ENCODE results near the gene CUL7.

Gene CUL7

GRCh38 chr6:43055966-43056365, 2.3 kb upstream of the CUL7 start:
- TF ChIP-seq, protein P1, sequence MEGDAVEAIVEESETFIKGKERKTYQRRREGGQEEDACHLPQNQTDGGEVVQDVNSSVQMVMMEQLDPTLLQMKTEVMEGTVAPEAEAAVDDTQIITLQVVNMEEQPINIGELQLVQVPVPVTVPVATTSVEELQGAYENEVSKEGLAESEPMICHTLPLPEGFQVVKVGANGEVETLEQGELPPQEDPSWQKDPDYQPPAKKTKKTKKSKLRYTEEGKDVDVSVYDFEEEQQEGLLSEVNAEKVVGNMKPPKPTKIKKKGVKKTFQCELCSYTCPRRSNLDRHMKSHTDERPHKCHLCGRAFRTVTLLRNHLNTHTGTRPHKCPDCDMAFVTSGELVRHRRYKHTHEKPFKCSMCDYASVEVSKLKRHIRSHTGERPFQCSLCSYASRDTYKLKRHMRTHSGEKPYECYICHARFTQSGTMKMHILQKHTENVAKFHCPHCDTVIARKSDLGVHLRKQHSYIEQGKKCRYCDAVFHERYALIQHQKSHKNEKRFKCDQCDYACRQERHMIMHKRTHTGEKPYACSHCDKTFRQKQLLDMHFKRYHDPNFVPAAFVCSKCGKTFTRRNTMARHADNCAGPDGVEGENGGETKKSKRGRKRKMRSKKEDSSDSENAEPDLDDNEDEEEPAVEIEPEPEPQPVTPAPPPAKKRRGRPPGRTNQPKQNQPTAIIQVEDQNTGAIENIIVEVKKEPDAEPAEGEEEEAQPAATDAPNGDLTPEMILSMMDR (IDR thresholded peaks at IDR 0.05): no peak
- Histone ChIP-seq H3K27ac (no peak overlapping the region), H3K4me3 (no peak overlapping the region)
- no peak for DNase-seq (ENCODE audit: low spot score)

DNA sequence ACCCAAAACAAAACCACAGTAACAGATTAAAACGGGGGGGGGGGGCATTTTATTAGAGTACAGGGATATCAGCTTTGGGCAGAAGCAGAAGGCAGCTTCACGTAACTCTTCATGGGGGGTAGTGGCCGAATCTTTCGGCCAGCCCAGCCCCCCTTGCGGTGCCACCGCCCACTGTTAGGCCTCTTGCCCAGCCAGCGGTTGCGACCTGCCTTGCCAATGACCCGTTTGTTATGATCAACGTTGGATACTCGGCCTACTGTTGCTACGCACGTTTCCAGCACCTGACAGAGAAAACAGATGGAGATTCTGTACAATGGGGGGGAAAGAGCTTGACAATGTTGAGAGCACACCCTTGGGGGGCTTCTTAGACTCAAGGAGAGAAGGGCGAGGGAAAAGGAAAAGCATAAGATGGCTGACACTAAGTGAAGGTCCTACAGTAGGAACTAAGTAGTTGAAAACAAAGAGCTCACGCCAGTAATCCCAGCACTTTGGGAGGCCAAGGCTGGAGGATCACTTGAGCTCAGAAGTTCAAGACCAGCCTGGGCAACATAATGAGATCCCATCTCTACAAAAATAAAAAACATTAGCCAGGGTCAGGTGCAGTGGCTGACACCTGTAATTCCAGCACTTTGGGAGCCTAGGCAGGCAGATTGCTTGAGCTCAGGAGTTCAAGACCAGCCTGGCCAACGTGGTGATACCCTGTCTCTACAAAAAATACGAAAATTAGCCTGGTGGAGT, 724 bp upstream of the CUL7 start:
- H3K27ac ChIP-seq: peak overlapping the region; percentile 94
- TF ChIP-seq, protein P1 (IDR thresholded peaks at IDR 0.05): no peak
- H3K4me3 ChIP-seq: peak overlapping the region; percentile 80
- DNase-seq (ENCODE audit: low spot score): no peak

DNA sequence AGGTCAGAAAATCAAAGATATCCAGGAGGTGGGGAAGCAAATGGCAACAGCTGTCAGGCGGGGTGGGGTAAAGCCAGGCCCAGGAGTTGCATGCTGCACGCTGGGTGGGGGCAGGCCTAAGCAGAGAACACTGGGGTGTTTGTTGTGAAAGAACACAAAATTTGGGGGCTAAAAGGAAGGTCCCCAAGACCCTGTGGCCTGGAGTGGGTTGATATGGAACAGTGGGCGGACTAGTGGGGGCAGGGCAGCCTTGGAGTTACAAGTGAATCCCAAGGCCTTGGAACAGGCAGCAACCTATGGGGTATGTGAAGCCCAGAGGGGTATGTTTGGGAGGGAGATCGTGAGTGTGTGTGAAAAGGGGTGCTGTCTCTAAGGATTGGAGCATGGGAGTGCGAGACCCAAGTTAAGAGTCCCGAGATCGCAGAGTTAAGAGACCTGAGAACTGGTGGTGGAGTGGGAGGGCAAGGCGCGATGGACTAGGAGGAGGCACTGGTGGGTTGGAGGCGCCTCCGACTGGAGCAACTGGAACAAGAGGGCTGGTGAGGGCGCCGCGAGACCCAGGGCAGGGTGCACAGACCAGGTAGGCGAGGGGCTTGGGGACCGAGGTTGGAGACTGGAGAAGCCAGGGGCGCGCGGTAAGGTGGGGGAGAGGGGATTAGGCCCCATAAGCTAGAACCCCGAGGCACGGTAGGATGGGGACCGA, 658 bp downstream of the CUL7 start:
- peak overlapping the region; percentile 80 for H3K4me3 ChIP-seq
- TF ChIP-seq, protein P1 (IDR thresholded peaks at IDR 0.05): no peak
- no peak for DNase-seq (ENCODE audit: low spot score)
- H3K27ac ChIP-seq: peak overlapping the region; percentile 94

- Histone ChIP-seq H3K27ac (peak overlapping the region; percentile 94), H3K4me3 (no peak overlapping the region)
- TF ChIP-seq, protein P1 (IDR thresholded peaks at IDR 0.05): no peak
- DNase-seq (ENCODE audit: low spot score): no peak
Measured at GRCh38 chr6:43052225-43052841, 1.3 kb downstream of the CUL7 start.

DNA sequence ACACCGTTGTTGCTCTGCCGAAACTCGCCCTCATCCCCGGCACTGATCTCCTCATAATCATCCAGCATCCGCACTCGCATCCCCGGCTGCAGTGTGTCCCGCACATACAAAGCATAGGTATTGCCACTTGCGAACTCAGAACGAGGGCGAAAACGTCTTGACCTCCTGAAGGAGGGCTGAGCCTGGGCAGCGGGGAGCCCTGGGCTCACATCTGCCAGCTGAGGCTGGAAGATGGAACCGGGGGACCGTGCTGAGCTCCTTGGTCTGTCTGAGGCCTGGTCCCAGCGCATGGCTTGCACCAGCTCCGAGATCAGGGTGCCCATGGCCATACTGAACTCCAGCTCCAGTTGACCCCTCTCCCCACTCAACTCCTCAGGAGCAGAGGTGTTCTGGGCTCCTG, 2.7 kb downstream of the CUL7 start:
- TF ChIP-seq, protein P1 (IDR thresholded peaks at IDR 0.05): no peak
- no peak for DNase-seq (ENCODE audit: low spot score)
- H3K27ac ChIP-seq: no peak overlapping the region
- no peak overlapping the region for H3K4me3 ChIP-seq

DNA sequence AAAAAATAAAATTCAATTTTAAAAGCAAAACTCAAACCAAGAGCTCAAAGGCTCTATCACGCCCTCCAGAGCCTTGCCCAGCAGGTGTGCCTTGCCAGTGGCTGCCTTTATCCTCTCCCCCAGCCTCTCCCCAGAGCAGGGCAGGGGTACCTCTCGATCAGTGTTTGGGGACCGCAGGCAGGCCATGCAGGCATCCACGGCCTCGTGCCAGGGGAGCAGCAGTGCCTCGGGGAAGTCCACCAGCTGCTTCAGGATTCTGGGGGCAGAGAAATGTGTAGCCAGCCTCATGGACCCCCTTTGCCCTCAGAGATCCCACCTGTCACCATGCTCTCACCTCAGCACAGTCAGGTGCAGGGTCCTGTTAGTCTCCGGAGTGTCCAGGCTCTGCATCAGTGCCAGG, 5.7 kb downstream of the CUL7 start:
- no peak overlapping the region for H3K27ac ChIP-seq
- DNase-seq (ENCODE audit: low spot score): no peak
- TF ChIP-seq, protein P1 (IDR thresholded peaks at IDR 0.05): no peak
- no peak overlapping the region for H3K4me3 ChIP-seq

All from coronary artery (tissue), 2 donors.